ENCODE measurements around the gene FNIP2. TPM values are rescaled to one million over a fixed set of nuclear protein-coding genes. Genes with fewer than 3 reads are reported as not detected.
"Not testable (repeated sequence)": the region's sequence is repeated elsewhere in the genome, so short reads cannot be mapped to it uniquely, and the experiment has no call there.

FNIP2 gene
- total and polyA plus RNA-seq, 9 donors, result 8.8 to 18.5 (median 13.3) TPM

GRCh38 chr4:158902280-158903078 is 133.7 kb downstream of the FNIP2 start:
- not testable (repeated sequence) for H3K36me3 ChIP-seq (ENCODE audit: control insufficient read depth, insufficient read depth, low read length); H3K4me1 ChIP-seq (ENCODE audit: control insufficient read depth, insufficient read depth, low read length); H3K27ac ChIP-seq (ENCODE audit: low read length); H3K9me3 ChIP-seq (replicated peaks; ENCODE audit: control insufficient read depth, low read depth, low read length); H3K4me3 ChIP-seq (ENCODE audit: low read length); DNase-seq; H3K27me3 ChIP-seq (ENCODE audit: control insufficient read depth, insufficient read depth, low read length)
- WGBS (ENCODE audit: insufficient coverage), result 79% methylated on average over 12 of the region's 14 CpGs

- Histone ChIP-seq H3K4me1 (ENCODE audit: control insufficient read depth, insufficient read depth, low read length) (no peaks in the 10 kb centered on the region), H3K36me3 (ENCODE audit: control insufficient read depth, insufficient read depth, low read length) (no peaks in the 10 kb centered on the region), H3K4me3 (ENCODE audit: low read length) (no peak overlapping the region), H3K9me3 (replicated peaks; ENCODE audit: control insufficient read depth, low read depth, low read length) (no peaks in the 10 kb centered on the region), H3K27ac (ENCODE audit: low read length) (no peak overlapping the region), H3K27me3 (ENCODE audit: control insufficient read depth, insufficient read depth, low read length) (no peaks in the 10 kb centered on the region)
- DNase-seq, result no peak
- 81% methylated on average over 7 of the region's 7 CpGs for WGBS (ENCODE audit: insufficient coverage)
Observed at GRCh38 chr4:158903079-158903456, 134.2 kb downstream of the FNIP2 start.

DNA sequence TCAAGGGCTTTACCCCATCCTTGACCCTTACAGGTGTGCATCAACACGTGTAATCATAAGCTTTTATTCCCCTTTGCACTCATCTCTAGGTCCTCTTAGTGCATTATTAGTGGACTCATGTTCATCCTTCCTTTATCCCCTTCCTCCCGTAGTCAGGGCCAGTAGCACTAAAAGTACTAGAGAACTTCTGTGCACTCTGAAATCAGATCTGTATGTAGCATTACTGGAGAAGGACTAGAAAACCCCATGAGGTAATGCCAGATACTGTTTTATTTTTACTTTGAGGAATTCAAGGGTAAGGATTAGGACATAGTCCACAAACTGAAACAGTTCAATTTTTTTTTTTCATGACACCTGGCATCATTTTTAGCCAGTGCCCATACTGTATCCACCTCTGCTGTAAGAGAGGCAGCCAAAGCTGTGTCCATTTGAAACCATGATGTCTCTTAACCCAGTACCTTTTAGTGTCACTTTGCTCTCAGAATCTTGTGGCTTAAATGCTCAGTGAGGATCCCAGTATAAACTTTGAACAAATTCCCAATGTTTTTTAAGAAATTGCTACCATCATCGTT is 134.7 kb downstream of the FNIP2 start:
- no peak overlapping the region for H3K4me3 ChIP-seq (ENCODE audit: low read length)
- no peaks in the 10 kb centered on the region for H3K4me1 ChIP-seq (ENCODE audit: control insufficient read depth, insufficient read depth, low read length)
- H3K36me3 ChIP-seq (ENCODE audit: control insufficient read depth, insufficient read depth, low read length), result no peaks in the 10 kb centered on the region
- DNase-seq, result no peak
- WGBS (ENCODE audit: insufficient coverage), result 55% methylated on average over 2 of the region's 3 CpGs
- H3K27ac ChIP-seq (ENCODE audit: low read length), result no peak overlapping the region
- H3K9me3 ChIP-seq (replicated peaks; ENCODE audit: control insufficient read depth, low read depth, low read length), result no peaks in the 10 kb centered on the region
- H3K27me3 ChIP-seq (ENCODE audit: control insufficient read depth, insufficient read depth, low read length), result no peaks in the 10 kb centered on the region

GRCh38 chr4:158904815-158905214 is 136.0 kb downstream of the FNIP2 start:
- no peaks in the 10 kb centered on the region for H3K4me1 ChIP-seq (ENCODE audit: control insufficient read depth, insufficient read depth, low read length)
- WGBS (ENCODE audit: insufficient coverage), result 89% methylated on average over 1 of the region's 1 CpG
- no peaks in the 10 kb centered on the region for H3K36me3 ChIP-seq (ENCODE audit: control insufficient read depth, insufficient read depth, low read length)
- DNase-seq, result no peak
- H3K9me3 ChIP-seq (replicated peaks; ENCODE audit: control insufficient read depth, low read depth, low read length), result no peaks in the 10 kb centered on the region
- H3K4me3 ChIP-seq (ENCODE audit: low read length), result no peak overlapping the region
- H3K27me3 ChIP-seq (ENCODE audit: control insufficient read depth, insufficient read depth, low read length), result no peaks in the 10 kb centered on the region
- H3K27ac ChIP-seq (ENCODE audit: low read length), result no peak overlapping the region

DNA sequence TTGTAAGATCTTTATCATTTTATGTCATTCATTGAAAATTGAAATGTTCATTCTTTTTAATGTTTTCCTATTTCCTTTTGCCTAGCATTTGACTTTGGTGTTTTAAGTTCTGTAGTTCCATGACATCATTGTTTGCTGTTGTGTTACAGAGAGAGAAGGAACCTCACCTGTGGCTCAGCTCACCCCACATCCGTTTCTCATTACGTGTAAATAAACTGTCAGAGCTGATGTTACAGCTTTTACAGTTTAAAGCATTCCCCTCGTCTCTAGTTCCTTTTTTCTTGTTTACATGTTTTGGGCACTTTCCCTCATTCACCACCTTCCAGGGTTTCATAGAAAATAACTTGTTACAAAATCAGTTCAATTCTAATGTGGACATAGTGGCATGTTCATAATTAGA is 137.2 kb downstream of the FNIP2 start:
- no CpG with 5 or more reads among the region's 3 CpGs for whole genome bisulfite sequencing (ENCODE audit: insufficient coverage)
- H3K36me3 ChIP-seq (ENCODE audit: control insufficient read depth, insufficient read depth, low read length), result no peaks in the 10 kb centered on the region

DNA sequence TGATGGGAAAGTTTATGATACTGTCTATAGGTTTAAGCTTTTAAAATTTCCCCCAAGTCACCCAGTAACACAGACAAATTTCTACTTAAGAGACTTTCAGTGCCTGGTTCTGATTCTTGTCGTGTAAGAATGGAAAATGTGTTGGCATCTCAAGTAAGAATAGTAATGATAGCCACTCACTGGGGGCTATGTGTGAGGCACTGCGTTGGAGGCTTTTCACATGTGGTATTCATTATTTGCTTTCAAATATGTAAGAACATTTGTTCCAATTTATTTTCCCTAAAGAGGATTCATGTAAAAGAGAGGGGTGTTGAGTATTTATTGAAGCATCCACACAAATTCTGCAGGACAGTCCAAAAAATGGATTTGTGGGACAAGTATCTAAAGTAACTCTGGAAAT is 143.6 kb downstream of the FNIP2 start:
- Histone ChIP-seq H3K36me3 (ENCODE audit: control insufficient read depth, insufficient read depth, low read length) (no peaks in the 10 kb centered on the region), H3K27me3 (ENCODE audit: control insufficient read depth, insufficient read depth, low read length) (no peaks in the 10 kb centered on the region), H3K4me1 (ENCODE audit: control insufficient read depth, insufficient read depth, low read length) (no peaks in the 10 kb centered on the region), H3K9me3 (replicated peaks; ENCODE audit: control insufficient read depth, low read depth, low read length) (no peaks in the 10 kb centered on the region), H3K4me3 (ENCODE audit: low read length) (no peak overlapping the region), H3K27ac (ENCODE audit: low read length) (no peak overlapping the region)
- no CpG with 5 or more reads among the region's 2 CpGs for WGBS (ENCODE audit: insufficient coverage)
- peak; percentile 51 for DNase-seq

More for the DNA sequence above, 137.2 kb downstream of the FNIP2 start:
- DNase-seq, result no peak
- Histone ChIP-seq H3K4me3 (ENCODE audit: low read length) (no peak overlapping the region), H3K4me1 (ENCODE audit: control insufficient read depth, insufficient read depth, low read length) (no peaks in the 10 kb centered on the region), H3K27ac (ENCODE audit: low read length) (no peak overlapping the region), H3K9me3 (replicated peaks; ENCODE audit: control insufficient read depth, low read depth, low read length) (no peaks in the 10 kb centered on the region), H3K27me3 (ENCODE audit: control insufficient read depth, insufficient read depth, low read length) (no peaks in the 10 kb centered on the region)

- peak; percentile 66 for DNase-seq
- no peaks in the 10 kb centered on the region for H3K4me1 ChIP-seq (ENCODE audit: control insufficient read depth, insufficient read depth, low read length)
- WGBS (ENCODE audit: insufficient coverage), result 20% methylated on average over 1 of the region's 6 CpGs
- no peak overlapping the region for H3K27ac ChIP-seq (ENCODE audit: low read length)
- H3K27me3 ChIP-seq (ENCODE audit: control insufficient read depth, insufficient read depth, low read length), result no peaks in the 10 kb centered on the region
- no peaks in the 10 kb centered on the region for H3K36me3 ChIP-seq (ENCODE audit: control insufficient read depth, insufficient read depth, low read length)
- H3K4me3 ChIP-seq (ENCODE audit: low read length), result no peak overlapping the region
- no peaks in the 10 kb centered on the region for H3K9me3 ChIP-seq (replicated peaks; ENCODE audit: control insufficient read depth, low read depth, low read length)
Observed at GRCh38 chr4:158912806-158913205, 144.0 kb downstream of the FNIP2 start.

DNA sequence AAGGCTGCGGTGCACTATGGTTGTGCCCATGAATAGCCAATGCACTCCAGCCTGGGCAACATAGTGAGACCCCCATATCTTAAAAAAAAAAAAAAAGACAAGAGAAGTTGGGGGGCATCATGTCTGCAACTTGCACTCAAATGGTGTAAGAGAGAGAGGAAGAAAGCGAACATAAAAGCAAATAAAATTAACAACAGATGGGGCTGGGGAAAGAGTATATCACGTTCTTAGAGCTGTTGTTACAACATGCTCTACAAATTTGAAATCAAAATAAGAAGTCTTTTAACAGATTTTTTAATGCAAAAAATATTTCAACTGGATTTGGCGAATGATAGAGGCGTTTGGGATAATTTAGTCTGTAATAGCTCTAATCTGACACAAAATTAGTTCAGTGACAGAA is 144.9 kb downstream of the FNIP2 start:
- H3K27me3 ChIP-seq (ENCODE audit: control insufficient read depth, insufficient read depth, low read length), result no peaks in the 10 kb centered on the region
- no peaks in the 10 kb centered on the region for H3K9me3 ChIP-seq (replicated peaks; ENCODE audit: control insufficient read depth, low read depth, low read length)
- H3K4me1 ChIP-seq (ENCODE audit: control insufficient read depth, insufficient read depth, low read length), result no peaks in the 10 kb centered on the region
- WGBS (ENCODE audit: insufficient coverage), result no CpG with 5 or more reads among the region's 5 CpGs
- DNase-seq, result peak; percentile 43
- H3K36me3 ChIP-seq (ENCODE audit: control insufficient read depth, insufficient read depth, low read length), result no peaks in the 10 kb centered on the region
- H3K27ac ChIP-seq (ENCODE audit: low read length), result no peak overlapping the region
- H3K4me3 ChIP-seq (ENCODE audit: low read length), result no peak overlapping the region

GRCh38 chr4:158914218-158914617 is 145.4 kb downstream of the FNIP2 start:
- H3K9me3 ChIP-seq (replicated peaks; ENCODE audit: control insufficient read depth, low read depth, low read length), result no peaks in the 10 kb centered on the region
- no peaks in the 10 kb centered on the region for H3K27me3 ChIP-seq (ENCODE audit: control insufficient read depth, insufficient read depth, low read length)
- H3K27ac ChIP-seq (ENCODE audit: low read length), result no peak overlapping the region
- no peak overlapping the region for H3K4me3 ChIP-seq (ENCODE audit: low read length)
- H3K4me1 ChIP-seq (ENCODE audit: control insufficient read depth, insufficient read depth, low read length), result no peaks in the 10 kb centered on the region
- no peaks in the 10 kb centered on the region for H3K36me3 ChIP-seq (ENCODE audit: control insufficient read depth, insufficient read depth, low read length)
- DNase-seq, result peak; percentile 66
- no CpG with 5 or more reads among the region's 5 CpGs for WGBS (ENCODE audit: insufficient coverage)

GRCh38 chr4:158915683-158916241 is 146.9 kb downstream of the FNIP2 start:
- DNase-seq, result peak; percentile 48
- no CpG with 5 or more reads among the region's 2 CpGs for WGBS (ENCODE audit: insufficient coverage)

More at GRCh38 chr4:158915683-158916241, 146.9 kb downstream of the FNIP2 start:
- Histone ChIP-seq H3K27ac (ENCODE audit: low read length) (no peak overlapping the region), H3K4me1 (ENCODE audit: control insufficient read depth, insufficient read depth, low read length) (no peaks in the 10 kb centered on the region), H3K9me3 (replicated peaks; ENCODE audit: control insufficient read depth, low read depth, low read length) (no peaks in the 10 kb centered on the region), H3K27me3 (ENCODE audit: control insufficient read depth, insufficient read depth, low read length) (no peaks in the 10 kb centered on the region), H3K36me3 (ENCODE audit: control insufficient read depth, insufficient read depth, low read length) (no peaks in the 10 kb centered on the region), H3K4me3 (ENCODE audit: low read length) (no peak overlapping the region)
